Anterior cingulate cortex (tissue), 58 donors: ENCODE measurements around the gene FIP1L1.
"Not testable (repeated sequence)": the region's sequence is repeated elsewhere in the genome, so short reads cannot be mapped to it uniquely, and the experiment has no call there.

ENCODE experiments used
- DNase-seq, 58 donors: peaks; one replicate each; lab custom pipeline; 2025; lab: John Stamatoyannopoulos, UW

The FIP1L1 gene

GRCh38 chr4:53465891-53466290 lies 88.5 kb downstream of the FIP1L1 start:
- no peak for DNase-seq

- DNase-seq: not testable (repeated sequence)
These were observed 89.1 kb downstream of the FIP1L1 start for GRCh38 chr4:53466576-53466975.

DNA sequence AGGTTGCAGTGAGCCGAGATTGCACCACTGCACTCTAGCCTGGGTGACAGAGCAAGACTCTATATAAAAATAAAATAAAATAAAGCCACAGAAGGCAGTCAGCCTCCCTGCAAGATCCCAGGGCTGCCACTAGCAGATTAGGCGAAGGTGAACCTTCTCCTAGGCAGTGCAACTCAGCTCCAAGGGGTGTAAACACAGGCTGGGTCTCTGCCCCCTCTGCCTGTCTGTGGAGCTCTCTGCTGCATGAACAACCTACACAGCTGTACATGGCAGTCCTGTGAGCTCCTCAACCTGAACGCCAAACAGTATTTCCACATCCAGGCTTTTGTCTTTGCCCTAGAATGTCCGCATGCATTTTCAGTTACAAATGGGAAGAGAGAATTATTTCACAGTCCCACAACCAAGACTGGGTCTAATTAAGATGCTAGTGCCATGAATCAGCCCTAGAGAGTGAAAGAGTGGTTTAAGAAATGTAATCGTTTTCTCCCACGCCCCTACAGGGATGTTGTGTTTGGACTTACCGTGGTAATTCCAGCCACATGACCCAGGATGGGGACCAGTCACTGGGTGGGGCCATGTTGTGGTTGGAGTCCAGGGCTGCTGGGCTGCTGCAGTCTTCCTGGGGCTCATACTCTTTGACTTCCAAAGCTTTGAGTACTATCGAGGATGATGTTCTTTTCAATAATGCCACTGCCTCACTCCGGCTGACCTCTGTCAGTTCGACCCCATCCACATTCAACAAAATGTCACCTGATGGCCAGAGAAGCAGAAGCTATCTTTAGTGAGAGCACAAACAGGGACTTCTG lies 99.0 kb downstream of the FIP1L1 start:
- DNase-seq: no peak

GRCh38 chr4:53477038-53477565 lies 99.7 kb downstream of the FIP1L1 start:
- DNase-seq: no peak

DNA sequence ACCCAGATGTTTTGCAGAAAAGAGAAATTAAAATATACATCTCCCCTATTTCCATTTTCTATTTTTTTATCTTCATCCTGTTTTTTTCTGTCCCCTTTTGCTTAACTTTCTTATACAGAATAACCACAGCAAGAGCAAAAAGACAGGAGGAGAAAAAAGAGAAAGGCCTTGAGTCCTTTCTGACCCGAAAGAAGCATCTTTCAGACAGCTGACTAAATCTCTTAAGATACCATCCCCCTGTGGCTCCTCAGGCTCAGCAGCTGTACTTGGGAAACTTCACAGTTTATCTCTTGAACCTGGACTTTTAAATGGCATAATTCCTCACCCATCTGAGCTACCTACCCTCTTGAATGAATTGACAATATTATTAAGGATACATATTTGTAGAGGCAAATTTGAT lies 100.2 kb downstream of the FIP1L1 start:
- no peak for DNase-seq

- no peak for DNase-seq
These were observed 101.4 kb downstream of the FIP1L1 start for GRCh38 chr4:53478671-53479456.

DNA sequence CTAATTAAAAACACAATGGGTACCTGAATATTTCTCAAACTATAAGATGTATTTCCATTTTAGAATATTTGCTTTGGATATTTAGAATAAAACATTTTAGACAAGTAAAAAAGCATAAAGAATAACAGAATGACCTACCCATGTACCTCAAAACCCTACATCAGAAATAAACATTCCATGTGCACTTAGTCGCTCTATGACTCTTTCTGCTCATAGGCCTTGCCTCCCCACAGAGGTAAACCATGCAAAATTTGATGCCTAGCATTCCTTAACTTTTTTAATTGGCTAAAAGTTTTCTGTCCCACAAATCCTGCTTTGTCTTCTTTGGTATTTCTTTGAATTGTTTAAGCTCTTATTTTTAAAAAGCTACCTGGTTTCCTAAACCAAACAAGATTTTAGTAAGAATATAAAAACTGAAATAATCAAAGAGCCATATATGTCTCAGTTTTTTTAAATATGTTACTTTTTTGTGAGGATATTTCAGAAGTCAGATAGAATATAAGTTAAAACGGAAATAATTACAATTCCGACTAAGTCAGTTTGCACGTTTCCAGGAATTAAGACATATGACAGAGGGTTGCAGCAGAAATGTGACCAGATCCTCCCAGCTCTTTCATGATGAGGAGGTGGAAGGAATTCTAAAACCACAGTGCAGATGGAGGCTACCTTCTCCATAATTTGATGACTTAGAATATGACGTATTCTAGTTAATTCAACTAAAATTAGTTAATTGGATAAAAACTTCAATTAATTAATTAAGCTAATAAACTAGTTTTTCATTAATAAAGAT lies 102.5 kb downstream of the FIP1L1 start:
- DNase-seq: no peak

GRCh38 chr4:53480909-53481308 lies 103.5 kb downstream of the FIP1L1 start:
- DNase-seq: no peak

GRCh38 chr4:53481586-53481985 lies 104.1 kb downstream of the FIP1L1 start:
- no peak for DNase-seq

- DNase-seq: no peak
These were observed 105.8 kb downstream of the FIP1L1 start for GRCh38 chr4:53483250-53483649.

DNA sequence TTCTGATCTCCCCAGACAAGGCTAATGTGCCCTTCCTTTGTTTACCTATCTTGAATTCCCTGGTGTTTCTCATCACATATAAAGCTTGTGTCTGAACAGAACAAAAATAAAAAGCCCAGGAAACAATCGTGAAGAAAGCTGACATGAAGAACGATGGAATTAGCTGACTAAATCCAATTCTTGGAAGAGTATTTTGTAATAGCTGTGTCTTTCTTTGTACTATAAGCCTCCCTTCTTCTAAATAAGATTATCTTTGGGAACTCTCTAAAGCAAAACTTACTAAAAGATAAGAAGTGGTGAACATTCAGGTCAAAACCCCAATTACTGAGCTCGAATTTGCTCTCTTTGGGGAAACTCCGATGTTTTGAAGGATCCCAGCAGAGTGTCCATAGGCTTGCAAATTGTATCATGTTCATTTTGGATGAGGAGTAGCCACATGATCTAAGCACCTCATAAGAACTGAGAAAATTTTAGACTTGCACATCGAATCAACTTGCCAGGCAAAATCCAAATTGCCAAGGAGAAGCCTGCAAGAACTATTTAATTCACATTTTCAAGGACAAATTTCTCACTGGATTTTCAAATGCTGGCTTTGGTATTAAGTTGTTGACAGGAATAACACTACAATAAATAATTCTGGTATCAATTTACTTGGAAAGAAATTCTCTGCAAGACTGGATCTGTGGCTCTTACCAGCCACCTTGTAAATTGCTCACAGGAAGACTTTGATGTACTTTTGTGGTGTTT lies 107.6 kb downstream of the FIP1L1 start:
- no peak for DNase-seq

GRCh38 chr4:53485658-53486040 lies 108.2 kb downstream of the FIP1L1 start:
- no peak for DNase-seq

DNA sequence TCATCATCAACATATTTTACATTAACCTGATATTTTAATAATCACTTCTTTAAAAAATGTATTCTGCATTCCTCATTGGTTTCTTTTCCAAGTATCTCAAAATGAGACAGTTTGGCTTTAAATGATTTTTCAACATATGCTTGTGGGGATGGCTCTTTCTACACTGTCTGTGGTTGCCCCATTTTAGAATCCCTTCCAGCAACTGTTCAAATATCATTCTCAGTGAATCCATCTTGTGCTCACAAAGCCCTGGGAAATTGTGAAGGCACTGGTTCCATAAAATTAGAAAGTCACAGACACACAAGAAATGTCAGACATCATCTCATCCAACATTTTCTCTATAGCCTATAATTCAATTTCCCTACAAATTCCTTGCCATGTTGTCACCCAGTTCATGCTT lies 110.3 kb downstream of the FIP1L1 start:
- DNase-seq: no peak

DNA sequence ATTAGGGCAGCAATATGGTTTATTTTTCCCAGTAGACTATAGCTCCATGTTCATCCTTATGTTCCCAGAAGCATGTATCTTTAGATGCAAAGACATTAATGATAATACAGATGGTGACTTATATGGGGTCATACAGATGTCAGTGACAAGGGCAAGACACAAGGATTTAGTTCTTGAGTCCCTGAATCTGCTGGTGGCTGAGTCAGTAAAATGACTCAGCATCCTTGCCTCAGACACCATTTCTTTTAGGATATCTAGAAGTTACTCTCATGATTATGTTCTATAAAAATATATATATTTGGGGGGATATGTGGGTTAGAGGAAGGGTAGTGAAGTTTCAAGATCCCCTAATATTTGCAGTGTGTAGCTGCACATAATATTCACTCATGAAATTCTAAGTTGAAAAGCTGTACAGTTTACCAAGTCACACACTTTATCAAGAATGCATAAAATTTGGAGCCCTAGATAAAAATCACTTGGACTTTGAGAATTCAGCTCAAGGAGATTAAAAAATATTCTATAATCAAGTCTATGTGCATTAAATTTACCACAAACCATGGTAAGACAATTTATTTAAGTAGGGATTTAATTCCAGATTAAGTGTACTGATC lies 111.9 kb downstream of the FIP1L1 start:
- no peak for DNase-seq

DNA sequence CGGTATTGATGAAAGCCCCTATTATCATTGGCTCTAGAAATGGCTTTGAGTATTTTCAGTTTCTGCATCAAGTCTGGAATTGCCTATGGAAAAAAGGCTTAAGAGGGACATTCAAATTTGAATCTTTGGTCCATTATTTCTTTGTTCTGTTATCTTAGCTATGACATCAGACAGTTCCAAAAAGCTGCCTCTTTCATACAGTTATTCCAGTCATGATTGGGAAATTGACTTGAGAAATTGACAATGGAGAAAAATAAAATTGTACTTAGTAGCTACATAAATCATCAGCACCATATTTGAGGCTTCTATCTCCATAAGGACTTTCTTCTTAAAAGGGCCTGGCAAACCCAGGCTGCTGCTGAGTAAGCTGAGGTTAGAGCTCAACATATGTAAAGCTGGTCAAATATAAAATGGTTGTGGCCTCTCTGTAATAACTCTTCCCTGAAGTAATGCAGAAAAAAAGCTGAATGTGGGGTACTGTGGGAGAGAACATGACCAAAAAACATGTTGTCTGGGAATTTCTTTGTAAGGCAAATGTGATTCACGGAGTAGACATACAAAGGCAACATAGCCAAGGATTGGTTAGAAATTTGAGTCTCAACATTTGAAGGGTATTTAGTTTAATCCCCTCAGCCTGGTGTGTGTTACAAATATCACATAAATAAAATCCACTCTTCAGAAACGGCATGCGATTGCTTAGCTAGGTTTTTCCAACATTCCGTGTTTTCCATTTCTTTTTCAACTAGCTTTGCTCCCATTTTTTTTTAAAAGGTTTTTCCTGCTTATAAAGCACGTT lies 112.9 kb downstream of the FIP1L1 start:
- DNase-seq: no peak

DNA sequence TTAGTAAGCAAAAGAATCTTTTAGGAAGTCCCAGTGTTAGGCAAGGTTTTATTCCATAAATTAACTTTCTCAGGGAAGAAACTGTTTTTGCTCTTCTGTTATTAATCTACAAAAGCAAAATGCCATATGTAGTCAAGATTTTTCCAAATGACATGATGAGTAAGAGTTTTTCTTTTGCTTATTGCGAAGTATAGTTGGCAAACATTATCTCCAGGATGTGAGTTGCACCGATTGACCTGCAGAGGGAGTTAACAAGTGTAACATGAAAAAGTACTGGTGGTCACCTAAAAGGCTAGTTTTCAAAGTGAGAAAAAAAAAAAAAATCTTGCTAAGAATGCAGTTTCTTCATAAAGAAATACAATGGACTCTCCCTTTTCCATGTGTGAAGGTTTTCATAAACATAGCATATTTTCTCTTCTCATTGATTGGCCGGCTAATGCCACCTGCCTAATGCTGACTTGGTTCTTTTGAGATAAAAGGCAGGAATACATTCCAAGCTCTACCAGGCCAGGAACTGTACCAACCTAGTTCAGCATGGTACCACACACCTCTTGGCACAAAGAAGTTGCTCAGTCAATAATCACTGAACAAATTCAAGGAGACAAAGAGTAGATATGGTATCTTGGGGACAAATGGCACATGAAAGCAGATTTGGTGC lies 113.7 kb downstream of the FIP1L1 start:
- DNase-seq: peak in 1 of 58 donors; percentile 1

GRCh38 chr4:53494851-53495250 lies 117.4 kb downstream of the FIP1L1 start:
- no peak for DNase-seq
